Stimulated activated CD8-positive, alpha-beta memory T cell treated with anti-CD3 and anti-CD28 coated beads, Interleukin-7, amount 100 ng/mL, for 24 hours (primary cell): ENCODE data around the gene MIF4GD.
A peak's percentile ranks its signal among the peaks of the same experiment; 100 is the strongest.
"Not testable (repeated sequence)": the region's sequence is repeated elsewhere in the genome, so short reads cannot be mapped to it uniquely, and the experiment has no call there.

Source experiments
- DNase-seq: peaks from one replicate; pipeline ENCODE4 v3.0.0-alpha.2; 2020; ENCODE audit warnings: low read depth

MIF4GD gene

DNA sequence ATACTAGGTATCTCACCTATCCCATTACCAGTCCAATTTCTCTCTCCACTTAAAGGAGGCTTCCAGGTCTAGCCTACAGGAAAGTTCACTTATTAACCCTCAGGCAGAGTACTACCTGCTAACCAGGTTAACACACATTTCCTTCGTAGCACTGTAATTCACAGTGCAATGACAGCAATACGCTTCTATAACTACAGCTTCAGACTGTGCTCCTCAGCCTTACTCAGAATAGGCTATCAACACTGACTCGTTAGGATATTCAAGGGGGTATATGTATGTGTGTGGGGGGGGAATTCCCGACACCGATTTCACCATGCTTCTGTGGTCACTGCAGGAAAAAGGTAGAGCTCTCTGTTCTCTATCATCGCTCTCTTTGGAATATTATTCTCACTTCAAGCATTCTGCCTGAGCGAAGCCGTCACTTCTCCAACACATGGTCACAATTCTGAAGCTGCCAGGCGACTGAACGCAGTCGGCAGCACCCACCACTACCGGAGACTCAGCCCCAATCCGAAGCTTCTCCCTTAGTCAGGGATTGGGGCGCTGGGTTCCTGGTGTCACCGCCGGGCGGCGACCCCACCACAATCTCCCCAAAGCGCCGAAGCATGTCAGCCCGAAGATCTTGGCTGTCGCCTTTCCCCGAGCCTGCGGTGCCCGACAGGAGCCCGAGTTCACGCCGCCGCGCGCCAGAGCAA lies 10.2 kb downstream of the MIF4GD start:
- DNase-seq = no peak

GRCh38 chr17:75257228-75257627 lies 13.8 kb downstream of the MIF4GD start:
- DNase-seq = not testable (repeated sequence)

DNA sequence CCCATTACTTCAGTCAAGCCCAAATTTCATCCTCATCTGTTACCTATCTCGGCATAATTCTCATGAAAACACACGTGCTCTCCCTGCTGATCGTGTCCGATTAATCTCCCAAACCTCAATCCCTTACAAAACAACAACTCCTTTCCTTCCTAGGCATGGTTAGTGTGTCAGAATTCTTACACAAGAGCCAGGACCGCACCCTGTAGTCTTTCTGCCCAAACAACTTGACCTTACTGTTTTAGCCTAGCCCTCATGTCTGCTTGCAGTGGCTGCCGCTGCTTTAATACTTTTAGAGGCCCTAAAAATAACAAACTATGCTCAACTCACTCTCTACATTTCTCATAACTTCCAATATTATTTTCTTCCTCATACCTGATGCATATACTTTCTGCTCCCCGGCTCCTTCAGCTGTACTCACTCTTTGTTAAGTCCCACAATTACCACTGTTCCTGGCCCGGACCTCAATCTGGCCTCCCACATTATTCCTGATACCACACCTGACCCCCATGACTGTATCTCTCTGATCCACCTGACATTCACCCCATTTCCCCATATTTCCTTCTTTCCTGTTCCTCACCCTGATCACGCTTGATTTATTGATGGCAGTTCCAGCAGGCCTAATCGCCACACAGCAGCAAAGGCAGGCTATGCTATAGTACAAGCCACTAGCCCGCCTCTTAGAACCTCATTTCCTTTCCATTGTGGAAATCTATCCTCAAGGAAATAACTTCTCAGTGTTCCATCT lies 14.9 kb downstream of the MIF4GD start:
- not testable (repeated sequence) for DNase-seq

- DNase-seq = no peak
These were observed 18.8 kb downstream of the MIF4GD start for GRCh38 chr17:75252039-75252816.

GRCh38 chr17:75250009-75250471 lies 21.0 kb downstream of the MIF4GD start:
- peak; percentile 48 for DNase-seq

DNA sequence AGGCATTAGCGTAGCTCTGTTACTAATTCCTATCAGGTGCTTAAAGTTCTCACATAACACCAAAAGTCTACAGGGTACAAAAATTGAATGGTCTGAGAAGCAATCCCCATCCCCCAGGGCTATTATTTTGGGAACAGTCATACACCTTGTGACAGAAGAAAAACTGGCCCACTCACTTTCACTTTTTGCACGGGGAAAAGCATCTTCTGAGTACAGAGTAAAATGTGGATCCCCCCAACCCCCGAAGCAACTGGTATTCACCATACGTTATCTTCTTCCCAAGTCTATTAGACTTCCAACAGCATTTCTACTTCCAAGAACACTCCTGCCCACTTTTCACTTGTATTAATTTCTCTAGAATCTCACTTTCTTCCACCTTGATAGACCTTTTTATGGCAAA lies 21.5 kb downstream of the MIF4GD start:
- DNase-seq = no peak

DNA sequence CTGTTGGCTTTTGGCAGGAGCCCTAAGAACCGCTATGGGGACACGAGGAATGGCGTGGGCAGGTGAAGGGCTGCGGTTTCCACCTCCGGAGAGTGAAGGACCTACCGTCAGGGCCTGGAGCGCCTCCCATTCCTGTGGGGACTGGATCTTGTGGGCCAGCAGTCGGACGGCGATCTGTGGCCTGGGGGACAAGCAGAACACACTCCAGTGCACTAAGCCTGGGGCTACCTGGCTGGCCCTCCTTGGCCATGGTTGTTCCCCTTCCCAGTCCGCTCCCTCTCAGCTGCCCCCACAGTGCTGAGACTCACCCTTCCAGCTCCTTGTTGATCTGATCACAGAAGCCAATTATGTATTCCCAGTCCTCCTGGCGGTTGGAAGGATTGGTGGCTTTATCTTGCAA lies 24.6 kb downstream of the MIF4GD start:
- no peak for DNase-seq

DNA sequence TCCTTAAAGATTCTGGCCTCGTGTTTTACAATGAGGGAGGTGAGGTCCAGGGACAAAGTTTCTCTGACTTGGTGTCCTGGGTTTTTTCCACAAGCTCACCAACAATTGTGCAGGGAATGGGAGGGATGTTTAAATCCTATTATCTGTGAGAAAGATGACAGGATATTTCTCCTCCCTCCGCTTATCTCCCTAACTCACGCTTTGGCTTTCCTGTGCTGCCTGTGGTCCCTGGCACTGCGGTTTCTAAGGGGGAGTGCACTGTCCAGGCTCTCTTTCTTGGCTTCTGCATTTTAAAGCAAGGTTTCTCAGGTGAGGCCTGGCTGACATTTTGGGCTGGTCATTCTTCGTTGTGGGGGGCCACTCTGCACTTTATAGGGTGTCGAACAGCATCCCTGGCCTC lies 26.0 kb downstream of the MIF4GD start:
- DNase-seq = no peak

DNA sequence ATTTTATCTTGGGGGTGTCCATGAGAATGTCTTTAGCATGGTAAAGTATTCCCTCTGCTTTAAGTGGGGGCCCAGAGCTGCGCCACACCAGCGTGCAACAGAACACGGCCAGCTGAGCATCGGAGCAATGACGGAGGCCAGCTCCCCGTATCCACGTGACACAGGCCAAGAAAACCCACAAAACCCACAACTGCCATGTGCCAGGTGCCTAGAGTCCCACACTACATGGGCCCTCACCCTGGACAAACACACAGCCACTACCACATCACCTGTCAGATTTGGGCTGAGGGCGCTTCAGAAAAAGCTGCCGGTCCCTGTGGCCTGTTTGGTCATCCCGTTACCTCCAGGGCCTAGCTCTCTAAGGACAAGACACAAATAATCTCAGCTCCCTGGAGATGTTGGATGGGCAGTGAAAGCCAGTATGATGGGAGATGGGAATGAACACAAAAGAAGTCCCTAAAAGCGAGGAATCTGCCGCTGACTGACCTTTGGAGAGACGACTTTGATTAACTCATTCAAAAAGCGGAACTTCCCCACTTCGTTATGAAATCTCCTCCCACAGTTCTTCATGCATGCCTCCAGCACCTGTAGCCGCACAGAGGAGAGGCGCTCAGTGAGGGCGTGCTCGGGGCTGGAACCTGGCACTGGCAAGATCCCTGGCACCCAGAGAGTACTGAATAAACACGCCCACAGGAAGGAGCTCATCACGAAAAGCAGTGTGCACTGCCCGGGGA lies 26.7 kb downstream of the MIF4GD start:
- DNase-seq = no peak

DNA sequence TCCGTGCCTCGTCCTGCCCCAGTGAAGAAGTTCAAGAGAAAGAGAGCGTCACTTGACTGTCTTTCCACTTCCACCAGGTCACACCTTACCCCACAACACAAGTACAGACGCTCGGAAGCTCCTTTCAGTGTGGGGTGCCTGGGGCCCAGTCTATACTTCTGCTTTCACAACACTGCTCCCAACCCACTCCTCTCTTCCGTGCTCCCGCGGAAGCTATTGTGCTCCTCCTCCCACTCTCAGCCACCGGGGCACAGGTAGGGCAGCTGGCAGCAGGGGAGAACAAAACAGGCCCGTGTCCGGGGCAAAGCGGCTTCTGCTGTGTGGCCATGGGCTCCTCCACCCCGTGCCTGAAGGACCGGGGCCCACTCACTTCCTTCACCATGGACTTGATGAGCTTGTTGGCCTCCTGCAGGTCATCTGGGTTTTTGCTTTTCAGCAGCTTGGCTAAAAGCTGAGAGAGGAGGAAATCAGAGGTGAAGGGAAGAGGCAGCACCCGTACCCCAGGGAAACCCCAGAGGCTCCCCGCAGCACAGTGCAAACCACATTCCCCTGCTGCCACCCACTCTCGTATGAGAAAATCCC lies 28.5 kb downstream of the MIF4GD start:
- DNase-seq = no peak

GRCh38 chr17:75241996-75242460 lies 29.0 kb downstream of the MIF4GD start:
- DNase-seq = no peak

DNA sequence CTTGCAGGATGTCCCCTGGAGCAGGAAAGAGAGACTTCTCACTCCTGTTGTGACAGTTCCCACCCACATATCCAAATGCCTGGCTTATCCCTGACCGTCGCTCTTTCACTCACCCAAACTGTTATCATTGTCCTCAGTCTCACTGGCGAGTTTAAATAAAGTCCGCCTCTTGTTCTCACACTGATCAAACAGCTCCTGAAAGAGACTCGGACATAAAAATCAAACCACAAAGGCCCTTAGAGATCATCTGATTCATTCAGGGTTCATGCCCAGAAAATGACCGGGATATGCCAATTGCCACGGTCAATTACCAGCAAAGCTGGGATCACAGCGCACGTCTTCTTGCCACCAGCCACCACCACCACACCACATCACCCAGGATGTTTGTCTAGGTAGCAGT lies 29.5 kb downstream of the MIF4GD start:
- DNase-seq = no peak

- DNase-seq = no peak
These were observed 29.9 kb downstream of the MIF4GD start for GRCh38 chr17:75241143-75241430.

DNA sequence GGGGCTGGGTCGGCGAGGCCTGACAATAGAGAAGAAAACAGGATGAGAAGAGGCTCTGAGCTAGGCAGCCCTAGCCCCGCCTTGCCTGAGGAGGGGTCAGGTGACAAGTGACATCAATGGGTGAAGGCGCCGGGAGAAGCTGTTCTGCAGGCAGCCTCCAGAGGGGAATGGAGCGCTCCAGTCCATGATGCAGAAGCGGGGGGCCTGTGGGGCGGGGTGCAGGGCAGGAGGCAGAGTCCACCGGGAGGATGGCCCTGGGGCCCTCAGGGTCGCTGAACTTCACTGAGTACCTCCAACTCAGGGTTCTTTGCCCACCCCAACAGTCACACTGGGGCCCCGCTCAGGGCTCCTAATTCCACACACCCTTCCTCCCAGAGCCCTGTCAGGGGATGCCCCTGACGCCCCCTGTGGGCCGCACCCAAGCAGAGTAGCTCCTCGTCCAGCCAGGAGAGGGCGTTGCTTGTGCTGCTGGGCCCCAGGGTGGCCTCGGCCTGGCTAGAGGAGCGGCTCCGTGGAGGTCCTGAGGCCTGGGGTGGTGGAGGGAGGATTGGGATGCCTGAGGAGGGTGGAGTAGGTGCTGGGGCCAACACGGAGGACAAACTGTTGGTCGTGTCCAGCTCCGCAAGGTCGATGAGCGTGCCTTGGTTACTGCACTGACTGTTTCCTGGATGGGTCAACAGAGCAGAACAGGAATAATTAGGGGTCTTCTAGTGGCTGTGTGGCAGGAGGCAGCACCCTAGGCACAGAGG lies 30.5 kb downstream of the MIF4GD start:
- no peak for DNase-seq

GRCh38 chr17:75239778-75240393 lies 31.1 kb downstream of the MIF4GD start:
- no peak for DNase-seq

GRCh38 chr17:75239214-75239613 lies 31.8 kb downstream of the MIF4GD start:
- no peak for DNase-seq

DNA sequence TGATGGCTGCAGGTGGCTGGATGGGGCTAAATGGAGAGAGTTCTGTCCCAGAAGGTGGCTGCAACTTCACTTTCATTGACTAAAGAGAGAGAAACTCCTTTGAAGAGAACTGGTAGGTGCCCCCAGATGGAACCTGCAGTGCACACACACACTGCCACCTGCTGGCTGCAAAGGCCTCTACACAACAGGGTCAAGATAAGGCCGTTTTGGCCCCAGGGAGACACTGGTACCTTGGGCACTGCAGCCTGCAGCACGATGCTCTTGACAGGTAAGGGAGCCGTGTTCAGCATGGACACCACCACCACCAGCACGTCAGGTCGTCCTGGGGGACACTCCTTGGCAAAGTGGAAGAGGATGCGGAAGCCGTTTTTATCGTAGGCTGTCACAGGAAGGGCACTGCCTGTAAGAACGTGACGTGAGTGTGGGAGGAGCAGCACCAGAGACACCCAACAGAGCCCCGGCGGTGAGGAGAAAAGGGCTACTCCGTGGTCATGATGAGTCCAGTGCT lies 32.3 kb downstream of the MIF4GD start:
- DNase-seq = no peak

DNA sequence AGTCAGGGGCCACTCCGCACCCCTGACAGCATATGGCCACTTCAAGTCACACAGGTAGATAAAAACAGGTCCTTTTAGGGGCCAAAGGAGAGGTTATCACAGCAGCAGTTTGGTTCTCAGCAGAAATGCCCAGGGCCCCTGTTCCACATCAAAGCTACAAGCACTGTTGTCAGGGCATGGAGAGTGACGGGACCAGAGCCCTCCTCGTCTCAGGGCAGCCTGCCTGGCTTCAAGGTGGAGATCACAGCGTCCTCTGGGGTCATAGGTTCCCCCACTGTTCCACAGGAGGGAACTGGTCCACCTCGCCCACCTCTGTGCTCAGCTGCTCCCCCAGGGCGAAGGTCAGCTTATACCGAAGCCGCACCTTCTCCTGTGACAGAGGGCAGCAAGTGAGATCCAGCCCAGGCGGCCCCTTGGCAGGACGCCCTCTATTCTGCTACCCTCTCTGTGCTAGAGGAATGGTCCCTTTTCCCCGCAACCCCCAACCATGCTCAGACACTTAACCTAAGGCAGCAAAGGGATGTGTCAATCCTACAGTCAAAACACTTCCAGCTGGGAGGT lies 32.9 kb downstream of the MIF4GD start:
- no peak for DNase-seq

- no peak for DNase-seq
These were observed 33.7 kb downstream of the MIF4GD start for GRCh38 chr17:75237100-75238014.
